Fibroblast of villous mesenchyme (primary cell): Measurements from ENCODE around the gene SULT2A1. TPM values are rescaled to one million over a fixed set of nuclear protein-coding genes. Genes with fewer than 3 reads are reported as not detected.
"Not testable (repeated sequence)": the region's sequence is repeated elsewhere in the genome, so short reads cannot be mapped to it uniquely, and the experiment has no call there.

Experiments used
- DNase-seq: peaks from one replicate; pipeline ENCODE4 v3.0.0-alpha.2; 2010; ENCODE audit warnings: low read depth
- H3K4me3 ChIP-seq: 2 replicates; pipeline ENCODE4 v1.5.1; 2011; ENCODE audit warnings: low read depth, mild to moderate bottlenecking, low read length
- CTCF ChIP-seq: IDR thresholded peaks from 2 replicates; pipeline ENCODE4 v1.5.1; 2012; ENCODE audit warnings: low read depth, mild to moderate bottlenecking, low read length; ENCODE audit not compliant: insufficient read depth
- total RNA-seq: library from RNA; depleted of rRNA; stranded (reverse); fragments of >200 nt; gene quantifications from 2 replicates; pipeline ENCODE4 v1.2.3, GENCODE V29; 2012

Gene SULT2A1
- total RNA-seq, result not detected in 2 replicates

GRCh38 chr19:47886010-47886559, at the start of gene SULT2A1:
Gene SULT2A1 (minus strand): TSS chr19:47886315. CDS start chr19:47886257, 58 bp downstream.
- DNase-seq, result no peak
- no peak for TF ChIP-seq CTCF
- H3K4me3 ChIP-seq, result no peak within 1 kb of the TSS

DNA sequence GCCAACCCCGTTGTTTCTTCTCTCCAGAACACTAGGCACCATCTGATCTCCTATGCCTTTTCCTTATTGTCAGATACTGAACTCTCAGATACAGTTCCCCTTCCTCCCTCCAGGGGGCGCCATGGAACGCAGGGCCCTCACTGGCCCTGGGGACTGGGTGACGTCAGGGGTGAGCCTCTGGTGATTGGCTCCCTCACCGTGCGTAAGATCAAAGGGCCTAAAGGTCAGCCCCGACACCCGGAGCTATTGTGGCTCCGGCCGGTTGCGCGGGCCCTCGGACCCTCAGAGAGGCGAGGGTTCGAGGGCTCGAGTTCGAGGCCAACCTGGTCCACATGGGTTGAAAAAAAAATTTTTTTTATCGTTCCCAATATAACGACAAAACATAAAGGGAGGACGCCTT, 42.5 kb upstream of the SULT2A1 start:
- not testable (repeated sequence) for DNase-seq, H3K4me3 ChIP-seq

DNA sequence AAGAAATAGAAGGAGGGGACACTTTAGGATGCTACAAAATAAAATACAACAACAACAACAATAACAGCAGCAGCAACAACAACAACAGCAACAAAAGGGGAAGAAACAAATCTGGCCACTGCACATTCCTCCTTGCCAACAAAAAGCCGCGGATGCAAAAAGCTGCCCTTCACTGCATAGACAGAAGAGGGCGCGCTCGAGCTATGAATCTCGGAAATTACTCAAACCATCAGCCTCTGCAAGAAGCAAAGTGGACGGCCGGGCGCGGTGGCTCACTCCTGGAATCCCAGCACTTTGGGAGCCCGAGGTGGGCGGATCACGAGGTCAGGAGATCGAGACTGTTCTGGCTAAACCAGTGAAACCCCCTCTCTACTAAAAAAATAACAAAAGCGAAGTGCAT, 34.0 kb upstream of the SULT2A1 start:
- not testable (repeated sequence) for DNase-seq, H3K4me3 ChIP-seq

GRCh38 chr19:47910191-47910590, 24.1 kb upstream of the SULT2A1 start:
- DNase-seq, H3K4me3 ChIP-seq: not testable (repeated sequence)

- not testable (repeated sequence) for H3K4me3 ChIP-seq, DNase-seq
Measured at GRCh38 chr19:47909350-47909749, 23.2 kb upstream of the SULT2A1 start.

DNA sequence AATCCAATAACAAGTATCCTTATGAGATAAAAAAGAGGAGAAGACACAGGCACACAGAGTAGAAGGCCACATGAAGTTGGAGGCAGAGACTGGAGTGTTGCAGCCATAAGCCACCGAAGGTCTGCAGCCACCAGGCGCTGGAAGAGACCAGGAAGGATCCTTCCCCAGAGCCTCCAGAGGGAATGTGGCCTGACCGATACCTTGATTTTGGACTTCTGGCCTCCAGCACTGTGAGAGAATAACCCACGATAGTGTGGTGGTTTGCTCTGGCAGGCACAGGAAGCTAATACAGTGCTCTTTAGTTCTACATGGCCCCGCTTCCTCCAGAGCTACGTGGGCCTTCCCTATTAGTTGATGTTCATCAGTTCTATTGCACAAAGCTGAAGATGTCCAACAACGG, 15.3 kb upstream of the SULT2A1 start:
- no peak overlapping the region for H3K4me3 ChIP-seq
- TF ChIP-seq CTCF, result no peak
- no peak for DNase-seq

GRCh38 chr19:47899335-47899734, 13.2 kb upstream of the SULT2A1 start:
- TF ChIP-seq CTCF, result no peak
- DNase-seq, result no peak

DNA sequence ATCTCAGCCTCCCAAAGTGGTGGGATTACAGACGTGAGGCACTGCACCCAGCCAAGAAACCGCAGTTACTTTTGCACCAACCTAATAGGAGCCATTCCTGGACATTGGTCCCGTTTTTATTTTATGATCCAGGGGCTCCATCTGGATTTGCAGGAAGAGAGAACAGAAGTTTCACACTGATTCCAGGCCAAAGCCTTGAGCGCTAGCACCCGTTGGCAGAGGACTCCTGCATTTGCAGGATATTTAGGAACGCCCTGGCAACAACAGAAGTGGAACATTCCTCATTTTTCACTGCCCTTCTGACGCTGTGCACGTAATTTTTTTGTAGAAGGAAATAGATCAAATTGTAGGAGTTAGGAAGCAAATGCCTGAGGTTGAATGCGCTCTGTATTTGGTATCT, 11.7 kb upstream of the SULT2A1 start:
- DNase-seq, result no peak
- no peak for TF ChIP-seq CTCF

More at GRCh38 chr19:47899335-47899734, 13.2 kb upstream of the SULT2A1 start:
- no peak overlapping the region for H3K4me3 ChIP-seq

GRCh38 chr19:47896773-47897172, 10.7 kb upstream of the SULT2A1 start:
- DNase-seq, result no peak
- no peak overlapping the region for H3K4me3 ChIP-seq
- TF ChIP-seq CTCF, result no peak

More for the DNA sequence above, 11.7 kb upstream of the SULT2A1 start:
- no peak overlapping the region for H3K4me3 ChIP-seq
